ENCODE data around the gene RAB14. TPM values are rescaled to one million over a fixed set of nuclear protein-coding genes. Genes with fewer than 3 reads are reported as not detected.
A peak's percentile ranks its signal among the peaks of the same experiment; 100 is the strongest.

RAB14 gene
- total RNA-seq, 1 experiment from 2014 or later: 82.6 TPM

GRCh38 chr9:121144482-121144881 lies 57.2 kb downstream of the RAB14 start:
- Histone ChIP-seq H3K36me3 (ENCODE audit: low read depth) (0 out of 2 replicates have a peak, but pooled peaks cover 5% of the 10 kb centered on the region), H3K27ac (no peak overlapping the region), H3K9me2 (ENCODE audit: insufficient read depth) (no peaks in the 10 kb centered on the region), H3K4me2 (no peak overlapping the region), H3K4me3 (no peak overlapping the region), H3K4me1 (replicated peaks; ENCODE audit: insufficient read depth) (peaks cover 13% of the 10 kb centered on the region), H3K9me3 (ENCODE audit: insufficient read depth, low read depth) (no peaks in the 10 kb centered on the region), H3K27me3 (ENCODE audit: insufficient read depth, low read depth) (no peaks in the 10 kb centered on the region), H3F3A (ENCODE audit: insufficient read depth, low read depth) (no peaks in the 10 kb centered on the region), H4K20me1 (ENCODE audit: insufficient read depth) (no peaks in the 10 kb centered on the region), H3K79me2 (ENCODE audit: low read depth) (no peaks in the 10 kb centered on the region), H2AFZ (no peak overlapping the region)
- DNase-seq: no peak
- intact Hi-C loops (cut with micrococcal nuclease; ENCODE audit: unreplicated experiment): no loop called here
- BruUV-seq (replicated peaks): no TSS peak
- ChIA-PET POLR2A (ENCODE audit: unreplicated experiment) (no interaction called here), CTCF (no interaction called here)
- TF ChIP-seq CTCF (conservative IDR thresholded peaks at IDR 0.05) (no peak), EZH2 (IDR thresholded peaks at IDR 0.05; ENCODE audit: low read depth) (no peak)

GRCh38 chr9:121143771-121144170 lies 57.9 kb downstream of the RAB14 start:
- Histone ChIP-seq H2AFZ (no peak overlapping the region), H3K4me1 (replicated peaks; ENCODE audit: insufficient read depth) (peaks cover 13% of the 10 kb centered on the region), H3K79me2 (ENCODE audit: low read depth) (no peaks in the 10 kb centered on the region), H3K4me2 (no peak overlapping the region), H3K4me3 (no peak overlapping the region), H3K27ac (no peak overlapping the region), H3F3A (ENCODE audit: insufficient read depth, low read depth) (no peaks in the 10 kb centered on the region), H3K27me3 (ENCODE audit: insufficient read depth, low read depth) (no peaks in the 10 kb centered on the region), H3K9me2 (ENCODE audit: insufficient read depth) (no peaks in the 10 kb centered on the region), H3K9me3 (ENCODE audit: insufficient read depth, low read depth) (no peaks in the 10 kb centered on the region), H3K36me3 (ENCODE audit: low read depth) (0 out of 2 replicates have a peak, but pooled peaks cover 5% of the 10 kb centered on the region), H4K20me1 (ENCODE audit: insufficient read depth) (no peaks in the 10 kb centered on the region)
- POLR2A ChIA-PET (ENCODE audit: unreplicated experiment): no interaction called here
- TF ChIP-seq EZH2 (IDR thresholded peaks at IDR 0.05; ENCODE audit: low read depth) (no peak), CTCF (conservative IDR thresholded peaks at IDR 0.05) (no peak)
- intact Hi-C loops (cut with micrococcal nuclease; ENCODE audit: unreplicated experiment): no loop called here
- BruUV-seq (replicated peaks): no TSS peak
- CTCF ChIA-PET: no interaction called here
- DNase-seq: no peak

GRCh38 chr9:121141706-121142105 lies 60.0 kb downstream of the RAB14 start:
- Histone ChIP-seq H3K9me3 (ENCODE audit: insufficient read depth, low read depth) (no peaks in the 10 kb centered on the region), H3K9me2 (ENCODE audit: insufficient read depth) (no peaks in the 10 kb centered on the region), H3F3A (ENCODE audit: insufficient read depth, low read depth) (no peaks in the 10 kb centered on the region), H3K4me2 (no peak overlapping the region), H3K27ac (no peak overlapping the region), H3K79me2 (ENCODE audit: low read depth) (no peaks in the 10 kb centered on the region), H3K27me3 (ENCODE audit: insufficient read depth, low read depth) (no peaks in the 10 kb centered on the region), H3K4me3 (no peak overlapping the region), H2AFZ (no peak overlapping the region), H3K4me1 (replicated peaks; ENCODE audit: insufficient read depth) (peaks cover 13% of the 10 kb centered on the region), H4K20me1 (ENCODE audit: insufficient read depth) (no peaks in the 10 kb centered on the region), H3K36me3 (ENCODE audit: low read depth) (0 out of 2 replicates have a peak, but pooled peaks cover 5% of the 10 kb centered on the region)
- TF ChIP-seq CTCF (conservative IDR thresholded peaks at IDR 0.05) (no peak), EZH2 (IDR thresholded peaks at IDR 0.05; ENCODE audit: low read depth) (no peak)
- CTCF ChIA-PET: no interaction called here
- intact Hi-C loops (cut with micrococcal nuclease; ENCODE audit: unreplicated experiment): no loop called here
- POLR2A ChIA-PET (ENCODE audit: unreplicated experiment): interaction anchor here (0.7 kb wide), 1 partner anchor 90 kb away, joined by 3 read pairs; no protein-coding TSS in a partner anchor
- peak in 1 of 2 experiments; percentile 68 for DNase-seq
- BruUV-seq (replicated peaks): no TSS peak
